ENCODE results near the gene ZDHHC21. TPM values are rescaled to one million over a fixed set of nuclear protein-coding genes. Genes with fewer than 3 reads are reported as not detected.

Gene ZDHHC21
- total and polyA plus RNA-seq, 9 donors, result 7.8 to 16.4 (median 11.1) TPM

GRCh38 chr9:14715102-14715501, 21.9 kb upstream of the ZDHHC21 start:
- 92% methylated on average over 1 of the region's 4 CpGs for WGBS (ENCODE audit: insufficient coverage)
- H3K4me1 ChIP-seq (ENCODE audit: control insufficient read depth, insufficient read depth, low read length), result no peaks in the 10 kb centered on the region
- DNase-seq, result no peak
- peaks cover 2% of the 10 kb centered on the region for H3K9me3 ChIP-seq (replicated peaks; ENCODE audit: control insufficient read depth, low read depth, low read length)
- H3K36me3 ChIP-seq (ENCODE audit: control insufficient read depth, insufficient read depth, low read length), result no peaks in the 10 kb centered on the region
- H3K4me3 ChIP-seq (ENCODE audit: low read length), result no peak overlapping the region
- no peaks in the 10 kb centered on the region for H3K27me3 ChIP-seq (ENCODE audit: control insufficient read depth, insufficient read depth, low read length)
- H3K27ac ChIP-seq (ENCODE audit: low read length), result no peak overlapping the region

GRCh38 chr9:14713187-14713767, 20.0 kb upstream of the ZDHHC21 start:
- DNase-seq, result no peak
- Histone ChIP-seq H3K36me3 (ENCODE audit: control insufficient read depth, insufficient read depth, low read length) (no peaks in the 10 kb centered on the region), H3K4me3 (ENCODE audit: low read length) (no peak overlapping the region), H3K27ac (ENCODE audit: low read length) (no peak overlapping the region), H3K27me3 (ENCODE audit: control insufficient read depth, insufficient read depth, low read length) (no peaks in the 10 kb centered on the region), H3K9me3 (replicated peaks; ENCODE audit: control insufficient read depth, low read depth, low read length) (peaks cover 2% of the 10 kb centered on the region), H3K4me1 (ENCODE audit: control insufficient read depth, insufficient read depth, low read length) (no peaks in the 10 kb centered on the region)
- WGBS (ENCODE audit: insufficient coverage), result 83% methylated on average over 1 of the region's 3 CpGs

GRCh38 chr9:14710804-14711203, 17.6 kb upstream of the ZDHHC21 start:
- H3K36me3 ChIP-seq (ENCODE audit: control insufficient read depth, insufficient read depth, low read length), result no peaks in the 10 kb centered on the region
- no peak overlapping the region for H3K4me3 ChIP-seq (ENCODE audit: low read length)
- H3K27ac ChIP-seq (ENCODE audit: low read length), result no peak overlapping the region
- H3K4me1 ChIP-seq (ENCODE audit: control insufficient read depth, insufficient read depth, low read length), result no peaks in the 10 kb centered on the region
- H3K9me3 ChIP-seq (replicated peaks; ENCODE audit: control insufficient read depth, low read depth, low read length), result peaks cover 5% of the 10 kb centered on the region
- DNase-seq, result no peak
- H3K27me3 ChIP-seq (ENCODE audit: control insufficient read depth, insufficient read depth, low read length), result no peaks in the 10 kb centered on the region

GRCh38 chr9:14706530-14707140, 13.4 kb upstream of the ZDHHC21 start:
- H3K36me3 ChIP-seq (ENCODE audit: control insufficient read depth, insufficient read depth, low read length), result no peaks in the 10 kb centered on the region
- H3K4me1 ChIP-seq (ENCODE audit: control insufficient read depth, insufficient read depth, low read length), result no peaks in the 10 kb centered on the region
- no peak for DNase-seq
- H3K4me3 ChIP-seq (ENCODE audit: low read length), result no peak overlapping the region
- no CpG with 5 or more reads among the region's 5 CpGs for WGBS (ENCODE audit: insufficient coverage)
- H3K9me3 ChIP-seq (replicated peaks; ENCODE audit: control insufficient read depth, low read depth, low read length), result peaks cover 9% of the 10 kb centered on the region
- no peaks in the 10 kb centered on the region for H3K27me3 ChIP-seq (ENCODE audit: control insufficient read depth, insufficient read depth, low read length)
- H3K27ac ChIP-seq (ENCODE audit: low read length), result no peak overlapping the region

- no peak for DNase-seq
- Histone ChIP-seq H3K27ac (ENCODE audit: low read length) (no peak overlapping the region), H3K4me3 (ENCODE audit: low read length) (no peak overlapping the region), H3K36me3 (ENCODE audit: control insufficient read depth, insufficient read depth, low read length) (no peaks in the 10 kb centered on the region), H3K9me3 (replicated peaks; ENCODE audit: control insufficient read depth, low read depth, low read length) (peaks cover 7% of the 10 kb centered on the region), H3K4me1 (ENCODE audit: control insufficient read depth, insufficient read depth, low read length) (no peaks in the 10 kb centered on the region), H3K27me3 (ENCODE audit: control insufficient read depth, insufficient read depth, low read length) (no peaks in the 10 kb centered on the region)
Observed at GRCh38 chr9:14705079-14705478, 11.8 kb upstream of the ZDHHC21 start.

- Histone ChIP-seq H3K36me3 (ENCODE audit: control insufficient read depth, insufficient read depth, low read length) (no peaks in the 10 kb centered on the region), H3K4me3 (ENCODE audit: low read length) (no peak overlapping the region), H3K27ac (ENCODE audit: low read length) (no peak overlapping the region), H3K4me1 (ENCODE audit: control insufficient read depth, insufficient read depth, low read length) (no peaks in the 10 kb centered on the region), H3K9me3 (replicated peaks; ENCODE audit: control insufficient read depth, low read depth, low read length) (peaks cover 7% of the 10 kb centered on the region), H3K27me3 (ENCODE audit: control insufficient read depth, insufficient read depth, low read length) (no peaks in the 10 kb centered on the region)
- no peak for DNase-seq
- WGBS (ENCODE audit: insufficient coverage), result 100% methylated on average over 2 of the region's 3 CpGs
Observed at GRCh38 chr9:14704281-14704680, 11.0 kb upstream of the ZDHHC21 start.

- H3K4me1 ChIP-seq (ENCODE audit: control insufficient read depth, insufficient read depth, low read length), result no peaks in the 10 kb centered on the region
- no peaks in the 10 kb centered on the region for H3K36me3 ChIP-seq (ENCODE audit: control insufficient read depth, insufficient read depth, low read length)
- no peak overlapping the region for H3K4me3 ChIP-seq (ENCODE audit: low read length)
- DNase-seq, result no peak
- H3K27ac ChIP-seq (ENCODE audit: low read length), result no peak overlapping the region
- H3K27me3 ChIP-seq (ENCODE audit: control insufficient read depth, insufficient read depth, low read length), result no peaks in the 10 kb centered on the region
- 60% methylated on average over 1 of the region's 4 CpGs for WGBS (ENCODE audit: insufficient coverage)
- peaks cover 7% of the 10 kb centered on the region for H3K9me3 ChIP-seq (replicated peaks; ENCODE audit: control insufficient read depth, low read depth, low read length)
Observed at GRCh38 chr9:14702200-14702720, 9.0 kb upstream of the ZDHHC21 start.

- peak overlapping the region; percentile 47 for H3K27ac ChIP-seq (ENCODE audit: low read length)
- no peaks in the 10 kb centered on the region for H3K9me3 ChIP-seq (replicated peaks; ENCODE audit: control insufficient read depth, low read depth, low read length)
- H3K4me3 ChIP-seq (ENCODE audit: low read length), result peak overlapping the region; percentile 57
- peaks cover 7% of the 10 kb centered on the region for H3K36me3 ChIP-seq (ENCODE audit: control insufficient read depth, insufficient read depth, low read length)
- 0% methylated on average over 5 of the region's 35 CpGs for WGBS (ENCODE audit: insufficient coverage)
- no peaks in the 10 kb centered on the region for H3K27me3 ChIP-seq (ENCODE audit: control insufficient read depth, insufficient read depth, low read length)
- DNase-seq, result peak; percentile 75
- peaks cover 3% of the 10 kb centered on the region for H3K4me1 ChIP-seq (ENCODE audit: control insufficient read depth, insufficient read depth, low read length)
Observed at GRCh38 chr9:14692470-14693250, 572 bp downstream of the ZDHHC21 start.

GRCh38 chr9:14690948-14691730, 2.1 kb downstream of the ZDHHC21 start:
- no peak for DNase-seq
- H3K36me3 ChIP-seq (ENCODE audit: control insufficient read depth, insufficient read depth, low read length), result peaks cover 18% of the 10 kb centered on the region
- no peaks in the 10 kb centered on the region for H3K9me3 ChIP-seq (replicated peaks; ENCODE audit: control insufficient read depth, low read depth, low read length)
- no peak overlapping the region for H3K4me3 ChIP-seq (ENCODE audit: low read length)
- WGBS (ENCODE audit: insufficient coverage), result no CpG with 5 or more reads among the region's 7 CpGs
- no peaks in the 10 kb centered on the region for H3K27me3 ChIP-seq (ENCODE audit: control insufficient read depth, insufficient read depth, low read length)
- H3K27ac ChIP-seq (ENCODE audit: low read length), result no peak overlapping the region
- H3K4me1 ChIP-seq (ENCODE audit: control insufficient read depth, insufficient read depth, low read length), result peaks cover 3% of the 10 kb centered on the region
